Activated CD8-positive, alpha-beta memory T cell treated with anti-CD3 and anti-CD28 coated beads, Interleukin-2, amount 10 ng/mL, durations not matched to agents 7 days and 5 days (primary cell): ENCODE measurements around the gene APOA4. TPM values are rescaled to one million over a fixed set of nuclear protein-coding genes. Genes with fewer than 3 reads are reported as not detected.
A peak's percentile ranks its signal among the peaks of the same experiment; 100 is the strongest.
"Not testable (repeated sequence)": the region's sequence is repeated elsewhere in the genome, so short reads cannot be mapped to it uniquely, and the experiment has no call there.

Experiments
- ATAC-seq: fragments of 150-1000 bp; cut with Tn5 transposase; one replicate; pipeline ENCODE4 v1.10.0; 2021; ENCODE audit warnings: moderate library complexity
- CTCF ChIA-PET: fragments of 350-600 bp; sonication (Branson Sonifier 250); formaldehyde crosslinking; loops from one replicate; lab custom pipeline; 2021; ENCODE audit warnings: antibody characterized with exemption; lab: Charles Lee
- DNase-seq: peaks from one replicate; pipeline ENCODE4 v3.0.0-alpha.2; 2020
- H3K27ac Mint-ChIP-seq: one replicate; pipeline ENCODE4 v1.8.0; 2021; ENCODE audit warnings: mild to moderate bottlenecking, mixed read lengths
- H3K27me3 Mint-ChIP-seq: one replicate; pipeline ENCODE4 v1.8.0; 2021; ENCODE audit warnings: mixed read lengths
- H3K36me3 Mint-ChIP-seq: one replicate; pipeline ENCODE4 v1.8.0; 2021; ENCODE audit warnings: mild to moderate bottlenecking, mixed read lengths
- H3K4me1 Mint-ChIP-seq: one replicate; pipeline ENCODE4 v1.8.0; 2021; ENCODE audit warnings: mixed read lengths
- H3K4me3 Mint-ChIP-seq: one replicate; pipeline ENCODE4 v1.8.0; 2021; ENCODE audit warnings: mild to moderate bottlenecking, moderate library complexity, mixed read lengths
- H3K9me3 Mint-ChIP-seq: one replicate; pipeline ENCODE4 v1.8.0; 2022; ENCODE audit warnings: low read depth, mixed read lengths
- total RNA-seq, 2 experiments: library from RNA; stranded (reverse); gene quantifications; one replicate each; pipeline ENCODE4 v1.2.3, GENCODE V29; 2021

APOA4 gene
- total RNA-seq, 2 experiments from 2014 or later, result not detected

DNA sequence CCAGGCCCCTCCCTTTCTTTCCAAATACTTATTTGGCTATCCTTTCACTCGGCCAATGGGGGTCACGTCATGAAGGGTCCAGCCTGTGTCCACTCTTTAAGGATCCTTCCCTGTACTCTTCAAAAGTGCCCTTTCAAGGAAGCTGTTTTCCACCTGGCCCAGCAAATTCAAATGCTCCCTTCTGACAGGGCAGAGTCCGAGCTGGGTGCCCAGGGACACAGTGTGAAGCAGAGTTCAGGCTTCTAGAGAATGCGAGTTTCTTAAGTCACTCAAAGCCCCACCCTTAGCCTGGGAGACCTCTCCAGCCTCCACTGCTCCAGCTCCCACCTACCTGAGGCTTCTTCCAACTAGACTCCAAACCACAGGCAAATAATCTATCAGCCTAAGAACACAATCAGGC is 19.8 kb upstream of the APOA4 start:
- Mint-ChIP-seq H3K9me3 (no peaks in the 10 kb centered on the region), H3K4me3 (no peak overlapping the region), H3K4me1 (no peaks in the 10 kb centered on the region), H3K27me3 (no peaks in the 10 kb centered on the region), H3K36me3 (peaks cover 26% of the 10 kb centered on the region), H3K27ac (no peak overlapping the region)
- DNase-seq, result no peak
- ATAC-seq, result no peak
- CTCF ChIA-PET, result no interaction called here

DNA sequence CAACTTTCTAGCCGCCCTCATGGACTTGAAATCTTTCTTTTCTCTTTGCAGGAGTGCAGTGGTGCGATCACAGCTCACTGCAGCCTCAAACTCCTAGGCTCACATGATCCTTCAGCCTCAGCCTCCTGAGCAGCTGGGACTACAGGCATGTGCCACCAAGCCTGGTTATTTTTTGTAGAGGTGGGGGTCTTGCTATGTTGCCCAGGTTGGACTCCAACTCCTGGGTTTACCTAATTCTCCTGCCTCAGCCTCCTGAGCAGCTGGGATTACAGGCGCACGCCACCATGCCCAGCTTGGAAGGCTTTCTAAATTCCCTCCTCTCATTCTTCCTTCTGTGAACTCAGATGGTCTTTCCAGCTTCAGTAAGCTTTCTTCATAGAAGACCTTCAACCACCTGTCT is 19.0 kb upstream of the APOA4 start:
- no peak for ATAC-seq
- no peak for DNase-seq
- H3K27me3 Mint-ChIP-seq, result no peaks in the 10 kb centered on the region
- CTCF ChIA-PET, result interaction anchor here (0.7 to 2.0 kb wide), 2 partner anchors 9 to 17 kb away, joined by 3 to 5 read pairs; no protein-coding TSS in a partner anchor
- H3K4me3 Mint-ChIP-seq, result no peak overlapping the region
- H3K4me1 Mint-ChIP-seq, result no peaks in the 10 kb centered on the region
- peaks cover 19% of the 10 kb centered on the region for H3K36me3 Mint-ChIP-seq
- H3K9me3 Mint-ChIP-seq, result no peaks in the 10 kb centered on the region
- no peak overlapping the region for H3K27ac Mint-ChIP-seq

DNA sequence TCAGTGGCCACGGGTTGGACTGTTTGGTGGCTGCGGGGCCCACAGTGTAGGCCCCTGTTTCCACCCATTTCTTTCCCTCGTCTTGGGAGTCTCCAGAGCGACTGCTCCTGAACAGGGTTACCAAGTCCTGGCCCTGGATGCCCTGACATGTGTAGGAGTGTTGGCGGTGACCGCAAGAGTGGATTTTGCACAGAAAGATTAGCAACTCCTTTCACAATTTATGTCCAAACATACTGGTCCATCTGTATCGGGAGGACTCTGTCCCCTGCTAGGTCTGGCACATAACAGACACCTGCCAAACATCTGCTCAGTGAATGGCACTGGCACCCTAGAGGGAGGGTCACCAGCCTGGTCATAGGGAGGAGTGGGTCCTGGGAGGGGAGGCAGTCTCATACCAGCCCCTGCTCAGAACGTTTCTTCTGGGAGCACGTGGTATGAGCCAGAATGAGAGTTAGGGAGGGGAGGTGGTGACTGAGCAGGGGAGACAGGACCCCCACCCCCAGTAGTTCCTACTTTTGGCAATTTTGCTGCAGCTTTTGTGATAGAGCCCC is 17.7 kb upstream of the APOA4 start:
- H3K27me3 Mint-ChIP-seq, result no peaks in the 10 kb centered on the region
- no peak overlapping the region for H3K4me3 Mint-ChIP-seq
- H3K36me3 Mint-ChIP-seq, result peaks cover 11% of the 10 kb centered on the region
- DNase-seq (no peak), ATAC-seq (no peak)
- H3K4me1 Mint-ChIP-seq, result peaks cover 5% of the 10 kb centered on the region
- no peak overlapping the region for H3K27ac Mint-ChIP-seq
- no peaks in the 10 kb centered on the region for H3K9me3 Mint-ChIP-seq
- CTCF ChIA-PET, result interaction anchor here (1.2 to 2.0 kb wide), 5 partner anchors 11 to 269 kb away, joined by 3 to 5 read pairs (median 5); partner anchors contain the start of gene APOA5

DNA sequence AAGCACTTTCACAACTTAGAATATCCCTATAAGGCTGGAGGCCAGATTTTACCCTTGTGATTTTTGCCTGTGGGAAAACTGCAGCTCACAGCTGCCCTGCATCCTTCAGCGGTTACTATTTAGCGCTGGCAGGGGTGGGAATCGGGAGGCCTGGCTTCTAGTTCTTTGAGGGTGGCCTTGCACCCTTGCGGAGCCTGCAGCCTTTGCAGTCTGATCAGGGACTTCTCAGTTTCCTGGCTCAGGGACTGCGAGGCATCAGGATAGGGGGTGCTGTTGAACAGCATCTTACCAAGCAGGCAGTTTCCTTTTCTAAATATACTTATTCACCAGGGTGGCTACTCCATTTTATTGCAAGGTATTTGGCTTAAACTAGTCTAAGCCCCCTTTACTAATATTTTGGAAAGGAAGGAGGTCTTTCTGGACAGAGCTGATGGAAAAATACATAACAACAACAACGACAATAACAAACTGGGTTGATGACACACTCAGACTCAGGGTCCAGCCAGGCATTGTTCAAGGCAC is 17.2 kb upstream of the APOA4 start:
- Mint-ChIP-seq H3K36me3 (peaks cover 7% of the 10 kb centered on the region), H3K4me3 (no peak overlapping the region), H3K9me3 (no peaks in the 10 kb centered on the region), H3K4me1 (peaks cover 7% of the 10 kb centered on the region), H3K27me3 (no peaks in the 10 kb centered on the region), H3K27ac (no peak overlapping the region)
- DNase-seq, result no peak
- no peak for ATAC-seq
- CTCF ChIA-PET, result interaction anchor here (1.0 to 1.8 kb wide), 7 partner anchors 10 to 269 kb away, joined by 3 to 9 read pairs (median 4); partner anchors contain the start of genes APOA5 and ZPR1

DNA sequence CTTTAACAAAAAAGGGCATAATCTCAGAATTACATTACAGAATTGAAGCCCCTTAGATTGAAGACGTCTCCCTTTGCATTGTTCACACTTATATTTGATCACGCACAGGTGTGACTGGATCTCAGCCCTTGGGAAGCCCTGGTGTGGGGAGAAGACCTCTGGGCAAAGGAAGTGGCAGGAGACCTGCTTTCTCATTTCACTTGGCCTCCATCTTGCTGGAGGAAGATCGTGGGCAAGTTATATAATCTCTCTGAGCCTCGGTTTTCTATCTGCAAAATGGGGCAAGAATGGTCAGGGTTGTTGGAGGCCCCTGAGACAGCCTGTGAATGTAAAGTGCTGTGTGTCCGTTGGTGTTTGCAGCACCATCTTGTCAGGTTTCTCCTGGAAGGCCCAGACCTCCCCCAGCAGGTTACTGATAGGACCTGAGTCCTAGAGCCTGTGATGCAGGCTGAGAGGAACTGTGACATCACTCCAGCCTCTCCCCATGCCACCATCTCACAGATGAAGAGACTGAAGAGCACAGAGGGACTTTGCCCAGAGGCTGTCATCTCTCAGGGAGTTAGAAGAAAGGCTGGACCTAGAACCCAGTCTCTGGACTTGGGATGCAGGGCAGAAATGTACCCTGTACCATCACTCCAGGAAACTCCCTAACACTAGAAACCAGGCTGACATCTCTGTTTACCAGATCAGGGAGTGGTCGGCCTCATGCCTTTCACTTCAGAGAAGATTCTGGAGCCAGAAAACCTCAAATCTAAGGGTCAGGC is 15.4 kb upstream of the APOA4 start:
- ATAC-seq, result no peak
- DNase-seq, result no peak
- CTCF ChIA-PET, result interaction anchor here (1.4 to 7.5 kb wide), 5 partner anchors 13 to 51 kb away, joined by 3 to 145 read pairs (median 5); partner anchors contain the start of genes APOA5 and ZPR1

DNA sequence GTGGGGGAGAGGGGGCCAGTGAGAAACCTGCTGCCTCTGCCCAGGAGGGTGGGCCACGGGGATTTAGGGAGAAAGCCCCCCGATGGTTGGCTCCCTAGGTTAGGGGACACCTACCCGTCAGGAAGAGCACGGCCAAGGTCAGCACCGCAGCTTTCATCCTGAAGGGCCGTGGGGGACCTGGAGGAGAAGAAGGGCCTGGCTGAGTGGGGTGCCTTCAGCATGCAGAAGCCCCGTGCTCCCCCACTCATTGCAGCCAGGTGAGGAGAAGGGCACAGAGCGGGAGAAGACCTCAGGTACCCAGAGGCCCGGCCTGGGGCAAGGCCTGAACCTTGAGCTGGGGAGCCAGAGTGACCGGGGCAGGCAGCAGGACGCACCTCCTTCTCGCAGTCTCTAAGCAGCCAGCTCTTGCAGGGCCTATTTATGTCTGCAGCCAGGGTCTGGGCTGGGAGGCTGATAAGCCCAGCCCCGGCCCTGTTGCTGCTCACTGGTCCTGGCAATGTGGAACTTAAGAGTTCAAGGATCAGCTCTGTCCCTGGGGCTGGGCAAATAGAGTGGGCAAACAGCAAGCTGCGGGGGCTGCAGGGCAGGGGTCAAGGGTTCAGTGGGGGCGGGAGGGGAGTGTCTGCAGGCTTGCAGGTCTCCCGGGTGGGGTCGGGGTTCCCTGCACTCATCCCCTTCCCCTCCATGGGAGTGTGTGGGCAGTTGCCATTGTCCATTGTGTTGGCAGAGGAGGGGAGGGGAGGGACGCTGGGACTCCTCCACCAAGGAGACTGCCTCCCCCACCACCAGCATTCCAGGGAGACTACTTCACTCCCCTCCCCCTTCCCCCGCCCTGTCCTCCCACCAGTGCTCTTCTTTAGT is 14.4 kb upstream of the APOA4 start, which contains the start of gene APOA1:
TSS of gene APOA1 (minus strand) at position 392 of the 861 bp plus-strand sequence. CDS start at position 157, 235 bp downstream.
- Mint-ChIP-seq H3K9me3 (no peaks in the 10 kb centered on the region), H3K4me1 (peaks cover 12% of the 10 kb centered on the region), H3K27ac (no peak within 1 kb of the TSS), H3K4me3 (no peak within 1 kb of the TSS), H3K27me3 (no peaks in the 10 kb centered on the region), H3K36me3 (no peaks in the 10 kb centered on the region)
- ATAC-seq (no peak), DNase-seq (no peak)
- CTCF ChIA-PET, result interaction anchor here (1.3 to 7.5 kb wide), 7 partner anchors 14 to 257 kb away, joined by 4 to 187 read pairs (median 7); partner anchors contain the start of genes APOA5, BUD13 and ZPR1

More for the DNA sequence above, 15.4 kb upstream of the APOA4 start:
- H3K4me3 Mint-ChIP-seq, result no peak overlapping the region
- H3K4me1 Mint-ChIP-seq, result peaks cover 12% of the 10 kb centered on the region
- no peaks in the 10 kb centered on the region for H3K9me3 Mint-ChIP-seq
- H3K27ac Mint-ChIP-seq, result no peak overlapping the region
- H3K36me3 Mint-ChIP-seq, result peaks cover 1% of the 10 kb centered on the region
- H3K27me3 Mint-ChIP-seq, result no peaks in the 10 kb centered on the region

DNA sequence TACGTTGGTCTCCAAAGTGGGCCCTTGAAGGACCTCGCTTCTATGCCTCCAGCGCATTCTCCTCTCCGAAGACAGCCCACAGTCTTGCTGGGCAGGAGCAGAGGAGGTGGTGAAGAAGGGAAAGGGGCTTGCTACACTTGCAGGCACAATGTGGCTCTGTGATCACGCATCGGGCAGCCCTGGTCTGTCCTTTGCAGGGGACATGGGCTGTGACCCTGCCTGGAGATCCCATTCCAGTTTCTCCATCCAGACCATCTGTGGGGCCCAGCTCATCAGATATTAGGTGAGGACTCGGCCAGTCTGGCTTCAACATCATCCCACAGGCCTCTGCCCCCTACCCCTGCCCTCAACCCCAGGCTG is 13.5 kb upstream of the APOA4 start:
- Mint-ChIP-seq H3K9me3 (no peaks in the 10 kb centered on the region), H3K27me3 (no peaks in the 10 kb centered on the region), H3K4me3 (no peak overlapping the region), H3K36me3 (no peaks in the 10 kb centered on the region), H3K27ac (no peak overlapping the region), H3K4me1 (peaks cover 12% of the 10 kb centered on the region)
- DNase-seq (no peak), ATAC-seq (no peak)
- CTCF ChIA-PET, result interaction anchor here (0.6 to 7.5 kb wide), 40 partner anchors 9 to 395 kb away, joined by 3 to 187 read pairs (median 6); partner anchors contain the start of genes APOA5, BUD13, PAFAH1B2 and SIK3

DNA sequence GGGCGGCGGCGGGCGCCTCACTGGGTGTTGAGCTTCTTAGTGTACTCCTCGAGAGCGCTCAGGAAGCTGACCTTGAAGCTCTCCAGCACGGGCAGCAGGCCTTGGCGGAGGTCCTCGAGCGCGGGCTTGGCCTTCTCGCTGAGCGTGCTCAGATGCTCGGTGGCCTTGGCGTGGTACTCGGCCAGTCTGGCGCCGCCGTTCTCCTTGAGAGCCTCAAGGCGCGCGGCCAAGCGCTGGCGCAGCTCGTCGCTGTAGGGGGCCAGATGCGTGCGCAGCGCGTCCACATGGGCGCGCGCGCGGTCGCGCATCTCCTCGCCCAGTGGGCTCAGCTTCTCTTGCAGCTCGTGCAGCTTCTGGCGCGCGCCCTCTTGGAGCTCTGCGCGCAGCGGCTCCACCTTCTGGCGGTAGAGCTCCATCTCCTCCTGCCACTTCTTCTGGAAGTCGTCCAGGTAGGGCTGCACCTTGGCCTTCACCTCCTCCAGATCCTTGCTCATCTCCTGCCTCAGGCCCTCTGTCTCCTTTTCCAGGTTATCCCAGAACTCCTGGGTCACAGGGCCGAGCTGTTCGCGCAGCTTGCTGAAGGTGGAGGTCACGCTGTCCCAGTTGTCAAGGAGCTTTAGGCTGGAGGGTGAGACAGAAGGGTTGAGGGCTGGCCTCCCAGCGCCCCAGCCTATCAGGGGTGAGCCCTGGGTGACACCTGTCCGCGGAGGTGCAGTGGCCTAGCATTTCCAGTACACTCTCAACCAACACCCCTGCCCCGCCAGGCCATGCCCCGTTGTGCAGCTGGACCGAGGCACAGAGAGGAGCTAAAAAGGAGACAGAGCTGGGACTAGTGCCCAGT is 12.9 kb upstream of the APOA4 start:
- no peaks in the 10 kb centered on the region for H3K36me3 Mint-ChIP-seq
- H3K4me1 Mint-ChIP-seq, result peaks cover 12% of the 10 kb centered on the region
- DNase-seq (peak; percentile 92), ATAC-seq (peak; percentile 96)
- no peaks in the 10 kb centered on the region for H3K27me3 Mint-ChIP-seq
- H3K9me3 Mint-ChIP-seq, result no peaks in the 10 kb centered on the region
- H3K27ac Mint-ChIP-seq, result peak overlapping the region; percentile 61
- CTCF ChIA-PET, result interaction anchor here (0.6 to 7.5 kb wide), 58 partner anchors 9 to 395 kb away, joined by 3 to 187 read pairs (median 4); partner anchors contain the start of genes APOA5, BUD13, PAFAH1B2 and SIK3
- peak overlapping the region; percentile 71 for H3K4me3 Mint-ChIP-seq

DNA sequence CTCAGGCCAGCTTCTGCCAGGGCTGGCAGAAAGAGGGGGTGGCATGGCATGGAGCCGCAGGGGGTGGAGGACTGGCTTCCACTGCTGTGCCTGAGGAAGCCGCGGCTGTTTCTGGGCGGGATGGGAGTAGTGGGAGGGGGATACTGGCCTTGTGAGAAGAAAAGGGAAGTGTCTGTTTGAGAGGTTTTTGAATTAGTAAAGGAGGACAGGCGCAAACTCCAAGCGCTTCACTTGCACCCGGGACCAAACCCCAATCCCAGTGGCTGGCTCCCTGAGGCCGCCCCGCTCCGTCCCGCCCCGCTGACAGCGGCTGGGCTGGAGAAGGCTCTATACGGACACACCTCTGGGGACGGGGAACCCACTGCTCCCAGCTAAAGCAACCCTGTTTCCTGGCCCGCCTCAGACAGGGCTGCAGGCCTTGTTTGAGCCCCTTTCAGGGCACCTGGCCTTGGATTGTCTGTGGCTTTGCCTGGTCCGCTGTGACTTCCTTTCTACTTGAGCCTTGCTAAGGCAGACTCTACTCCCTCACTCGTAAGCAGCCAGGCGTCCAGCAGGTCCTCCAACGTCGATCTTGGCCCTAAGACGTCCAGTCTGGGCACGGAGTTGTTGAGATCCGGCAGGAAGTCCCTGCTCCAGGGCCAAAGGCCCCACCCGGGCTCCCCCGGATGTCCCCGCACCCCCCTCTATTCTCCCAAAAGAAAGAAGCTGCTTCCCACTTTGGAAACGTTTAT is 12.1 kb upstream of the APOA4 start:
- Mint-ChIP-seq H3K36me3 (no peaks in the 10 kb centered on the region), H3K27me3 (no peaks in the 10 kb centered on the region), H3K4me3 (peak overlapping the region; percentile 71), H3K4me1 (peaks cover 12% of the 10 kb centered on the region), H3K27ac (peak overlapping the region; percentile 61), H3K9me3 (no peaks in the 10 kb centered on the region)
- ATAC-seq (no peak), DNase-seq (no peak)
- CTCF ChIA-PET, result interaction anchor here (0.5 to 7.5 kb wide), 55 partner anchors 8 to 396 kb away, joined by 3 to 187 read pairs (median 4); partner anchors contain the start of genes APOA5, BUD13, PAFAH1B2 and SIK3

DNA sequence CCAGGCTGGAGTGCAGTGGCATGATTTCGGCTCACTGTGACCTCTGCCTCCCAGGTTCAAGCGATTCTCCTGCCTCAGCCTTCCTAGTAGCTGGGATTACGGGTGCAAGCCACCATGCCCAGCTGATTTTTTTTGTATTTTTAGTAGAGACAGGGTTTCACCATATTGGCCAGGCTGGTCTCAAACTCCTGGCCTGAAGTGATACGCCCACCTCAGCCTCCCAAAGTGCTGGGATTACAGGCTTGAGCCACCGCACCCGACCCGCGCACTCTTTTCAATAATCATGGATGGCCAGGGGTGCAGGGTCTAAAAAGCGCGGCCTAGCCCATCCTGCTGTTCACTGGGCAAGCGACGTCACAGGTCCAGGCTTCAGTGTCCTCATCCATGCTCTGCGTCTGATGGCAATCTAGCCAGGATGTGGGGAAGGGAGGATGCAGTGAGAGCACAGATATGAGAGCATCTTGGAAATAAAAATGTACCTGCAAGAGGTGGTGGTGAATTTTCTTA is 11.5 kb upstream of the APOA4 start:
- H3K36me3 Mint-ChIP-seq, H3K27me3 Mint-ChIP-seq, H3K9me3 Mint-ChIP-seq, H3K27ac Mint-ChIP-seq, ATAC-seq, DNase-seq: not testable (repeated sequence)
- CTCF ChIA-PET, result interaction anchor here (0.5 to 7.5 kb wide), 10 partner anchors 10 to 396 kb away, joined by 3 to 187 read pairs (median 4); partner anchors contain the start of genes APOA5, PAFAH1B2 and ZPR1
- H3K4me3 Mint-ChIP-seq, result peak overlapping the region; percentile 17
- peaks cover 12% of the 10 kb centered on the region for H3K4me1 Mint-ChIP-seq

DNA sequence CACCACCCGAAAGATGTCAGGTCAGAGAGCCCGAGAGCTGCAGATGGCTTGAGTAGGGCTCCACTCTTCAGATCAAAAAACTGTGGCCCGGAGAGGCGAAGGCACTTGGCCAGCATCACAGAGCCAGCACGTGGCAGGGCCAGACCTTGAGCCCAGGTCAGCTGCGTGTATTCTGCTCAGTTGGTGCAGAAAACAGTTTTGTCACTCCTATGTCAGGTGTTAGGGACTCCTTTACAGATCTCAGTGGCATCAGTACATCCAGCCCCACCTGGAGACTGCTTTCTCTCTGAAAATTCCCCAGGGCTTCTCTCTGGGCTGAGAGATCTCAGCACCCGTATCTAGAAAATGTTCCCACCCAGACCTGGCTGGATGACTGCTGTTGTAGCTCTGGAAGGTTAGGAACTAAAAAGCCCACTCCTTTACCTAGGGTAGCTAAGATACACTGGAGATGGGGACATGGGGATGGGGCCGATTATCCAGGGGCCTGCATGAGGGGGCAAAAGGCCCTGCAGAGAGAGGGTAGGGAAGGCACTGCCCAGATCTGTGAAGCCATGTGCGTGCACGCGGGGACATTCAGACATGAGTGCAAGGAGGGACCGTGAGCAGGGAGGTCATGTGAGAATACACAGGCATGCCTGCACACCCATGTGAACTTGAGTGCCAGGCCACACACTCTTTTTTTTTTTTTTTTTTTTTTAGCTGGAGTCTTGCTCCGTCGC is 10.9 kb upstream of the APOA4 start:
- ATAC-seq (no peak), DNase-seq (no peak)
- Mint-ChIP-seq H3K4me1 (peaks cover 12% of the 10 kb centered on the region), H3K27ac (no peak overlapping the region), H3K9me3 (no peaks in the 10 kb centered on the region), H3K36me3 (no peaks in the 10 kb centered on the region), H3K4me3 (no peak overlapping the region), H3K27me3 (no peaks in the 10 kb centered on the region)
- CTCF ChIA-PET, result interaction anchor here (0.6 to 7.5 kb wide), 5 partner anchors 10 to 272 kb away, joined by 3 to 187 read pairs (median 5); partner anchors contain the start of genes APOA5 and ZPR1
